RPMI7951 (cell line): ENCODE measurements around the gene IQSEC1. TPM values are rescaled to one million over a fixed set of nuclear protein-coding genes. Genes with fewer than 3 reads are reported as not detected.

Source experiments
- DNase-seq: peaks from one replicate; pipeline ENCODE4 v3.0.0-alpha.2; 2012; ENCODE audit warnings: low read depth
- total RNA-seq: library from RNA; depleted of rRNA; stranded (reverse); fragments of >200 nt; shearing (Covaris generic); gene quantifications from 2 replicates; pipeline ENCODE4 v1.2.3, GENCODE V29; 2014

Gene IQSEC1
- total RNA-seq, 1 experiment from 2014 or later: 8.1 TPM

GRCh38 chr3:13016083-13016720 is 57.0 kb downstream of the IQSEC1 start:
- no peak for DNase-seq

GRCh38 chr3:13015286-13016082 is 57.7 kb downstream of the IQSEC1 start:
- DNase-seq: no peak

GRCh38 chr3:13014755-13015285 is 58.4 kb downstream of the IQSEC1 start:
- DNase-seq: no peak

- no peak for DNase-seq
These were observed 59.1 kb downstream of the IQSEC1 start for GRCh38 chr3:13013994-13014754.

GRCh38 chr3:13013566-13013965 is 59.7 kb downstream of the IQSEC1 start:
- DNase-seq: no peak

GRCh38 chr3:13013151-13013561 is 60.1 kb downstream of the IQSEC1 start:
- no peak for DNase-seq

- DNase-seq: peak; percentile 71
These were observed 61.0 kb downstream of the IQSEC1 start for GRCh38 chr3:13012221-13012691.

- no peak for DNase-seq
These were observed 61.5 kb downstream of the IQSEC1 start for GRCh38 chr3:13011573-13012220.

GRCh38 chr3:13010780-13011572 is 62.3 kb downstream of the IQSEC1 start:
- DNase-seq: no peak

GRCh38 chr3:13009946-13010315 is 63.3 kb downstream of the IQSEC1 start:
- DNase-seq: no peak

- DNase-seq: peak; percentile 57
These were observed 63.9 kb downstream of the IQSEC1 start for GRCh38 chr3:13009132-13009945.

GRCh38 chr3:13008155-13008995 is 64.9 kb downstream of the IQSEC1 start:
- DNase-seq: no peak

- DNase-seq: no peak
These were observed 65.8 kb downstream of the IQSEC1 start for GRCh38 chr3:13007251-13007941.

- no peak for DNase-seq
These were observed 66.8 kb downstream of the IQSEC1 start for GRCh38 chr3:13006216-13006990.

- no peak for DNase-seq
These were observed 67.9 kb downstream of the IQSEC1 start for GRCh38 chr3:13005301-13005700.

GRCh38 chr3:13004376-13004775 is 68.9 kb downstream of the IQSEC1 start:
- no peak for DNase-seq

- no peak for DNase-seq
These were observed 69.6 kb downstream of the IQSEC1 start for GRCh38 chr3:13003608-13004007.
